ENCODE results near the gene STX7. TPM values are rescaled to one million over a fixed set of nuclear protein-coding genes. Genes with fewer than 3 reads are reported as not detected.
"Not testable (repeated sequence)": the region's sequence is repeated elsewhere in the genome, so short reads cannot be mapped to it uniquely, and the experiment has no call there.

Gene STX7
- total RNA-seq, 4 donors from 2014 or later, result 22.3 to 82.9 (median 67.5) TPM

GRCh38 chr6:132548746-132549463 lies 36.0 kb upstream of the STX7 start:
- Histone ChIP-seq H3K4me1 (no peaks in the 10 kb centered on the region), H3K4me3 (no peak overlapping the region), H3K36me3 (no peaks in the 10 kb centered on the region), H3K27me3 (no peaks in the 10 kb centered on the region), H3K27ac (no peak overlapping the region), H3K9me3 (no peaks in the 10 kb centered on the region)
- DNase-seq, result no peak
- intact Hi-C loops (cut with DNase I; ENCODE audit: low total_unique reads), result no loop called here
- TF ChIP-seq CTCF (IDR thresholded peaks at IDR 0.05) (no peak), POLR2A (IDR thresholded peaks at IDR 0.05) (no peak)

- no peaks in the 10 kb centered on the region for H3K4me1 ChIP-seq
- intact Hi-C loops (cut with DNase I; ENCODE audit: low total_unique reads), result no loop called here
- no peak overlapping the region for H3K27ac ChIP-seq
- H3K27me3 ChIP-seq, result no peaks in the 10 kb centered on the region
- no peaks in the 10 kb centered on the region for H3K9me3 ChIP-seq
- TF ChIP-seq CTCF (IDR thresholded peaks at IDR 0.05) (no peak), POLR2A (IDR thresholded peaks at IDR 0.05) (no peak)
- DNase-seq, result no peak
- no peaks in the 10 kb centered on the region for H3K36me3 ChIP-seq
- H3K4me3 ChIP-seq, result no peak overlapping the region
These were observed 31.9 kb upstream of the STX7 start for GRCh38 chr6:132544826-132545225.

- Histone ChIP-seq H3K9me3 (no peaks in the 10 kb centered on the region), H3K36me3 (no peaks in the 10 kb centered on the region), H3K4me1 (no peaks in the 10 kb centered on the region), H3K4me3 (no peak within 1 kb of the TSS), H3K27me3 (no peaks in the 10 kb centered on the region), H3K27ac (no peak within 1 kb of the TSS)
- DNase-seq, result no peak
- intact Hi-C loops (cut with DNase I; ENCODE audit: low total_unique reads), result no loop called here
- TF ChIP-seq POLR2A (IDR thresholded peaks at IDR 0.05) (no peak), CTCF (IDR thresholded peaks at IDR 0.05) (no peak)
These were observed 25.1 kb upstream of the STX7 start, which contains the start of gene TAAR9 for GRCh38 chr6:132537977-132538376. Gene TAAR9 (plus strand): TSS chr6:132538277. CDS start chr6:132538290, 13 bp downstream.

- H3K9me3 ChIP-seq, result no peaks in the 10 kb centered on the region
- no peak overlapping the region for H3K27ac ChIP-seq
- no peak for TF ChIP-seq POLR2A (IDR thresholded peaks at IDR 0.05)
- no peak for TF ChIP-seq CTCF (IDR thresholded peaks at IDR 0.05)
- DNase-seq, result no peak
- no peaks in the 10 kb centered on the region for H3K4me1 ChIP-seq
- H3K27me3 ChIP-seq, result no peaks in the 10 kb centered on the region
- H3K36me3 ChIP-seq, result no peaks in the 10 kb centered on the region
- intact Hi-C loops (cut with DNase I; ENCODE audit: low total_unique reads), result no loop called here
- no peak overlapping the region for H3K4me3 ChIP-seq
These were observed 24.2 kb upstream of the STX7 start for GRCh38 chr6:132537145-132537544.

- H3K27ac ChIP-seq; H3K27me3 ChIP-seq; H3K9me3 ChIP-seq; H3K4me1 ChIP-seq; DNase-seq; intact Hi-C loops (cut with DNase I; ENCODE audit: low total_unique reads); H3K36me3 ChIP-seq; H3K4me3 ChIP-seq: not testable (repeated sequence)
These were observed 21.6 kb upstream of the STX7 start for GRCh38 chr6:132534546-132534945.

Measured in uterus (tissue), 4 donors.